A549 (cell line): ENCODE data around the gene HAND1. TPM values are rescaled to one million over a fixed set of nuclear protein-coding genes. Genes with fewer than 3 reads are reported as not detected.

Experiments
- ATAC-seq, 2 experiments: fragments of 200-7000 bp in 1 of 2; fragments of >200 bp in 1 of 2; cut with Nextera tagmentation in 1 of 2; cut with Tn5 transposase in 1 of 2; 3 replicates each; pipeline versions ENCODE4 v1.8.0 to v1.9.1; 2018 to 2020; ENCODE audit warnings: mild to moderate bottlenecking in 1 of 2, moderate library complexity in 1 of 2
- CTCF ChIA-PET: fragments of 300-600 bp; sonication (Branson Sonifier 250); formaldehyde crosslinking; extraction: SDS; loops from one replicate; lab custom pipeline; 2021; ENCODE audit warnings: antibody characterized with exemption, inconsistent platforms; lab: Yijun Ruan, JAX
- POLR2A ChIA-PET: fragments of 350-600 bp; formaldehyde crosslinking; extraction: SDS; loops from one replicate; lab custom pipeline; 2021; ENCODE audit warnings: antibody characterized with exemption, inconsistent platforms; lab: Yijun Ruan, JAX
- DNase-seq, 2 experiments: peaks; one replicate each; pipeline versions ENCODE4 v3.0.0 to v3.0.0-alpha.2; 2011 to 2016; ENCODE audit warnings: low read depth in 1 of 2, low spot score in 1 of 2
- FAIRE-seq: peaks from 2 replicates; lab custom pipeline; 2011; peaks lifted over from hg19 to GRCh38; lab: Jason Lieb, UNC
- H3K27ac ChIP-seq, 2 experiments: fragments of >200 bp; sonication (Bioruptor Twin); formaldehyde crosslinking; 3 replicates each; pipeline ENCODE4 v1.5.1; 2016 to 2017
- H3K4me1 ChIP-seq: fragments of >200 bp; sonication (Bioruptor Twin); formaldehyde crosslinking; 3 replicates; pipeline ENCODE4 v1.6.1; 2016
- H3K4me2 ChIP-seq: fragments of >200 bp; sonication (Bioruptor Twin); formaldehyde crosslinking; 3 replicates; pipeline ENCODE4 v1.6.1; 2016
- H3K4me3 ChIP-seq: fragments of >200 bp; sonication (Bioruptor Twin); formaldehyde crosslinking; 3 replicates; pipeline ENCODE4 v1.5.1; 2016
- H3K9me3 ChIP-seq: fragments of >200 bp; sonication (Bioruptor Twin); formaldehyde crosslinking; 3 replicates; pipeline ENCODE4 v1.6.1; 2016
- CBX2 ChIP-seq: fragments of 200-600 bp; sonication (generic); IDR thresholded peaks from 2 replicates; pipeline ENCODE4 v1.6.1; 2016; ENCODE audit warnings: low read depth, mild to moderate bottlenecking, borderline replicate concordance
- CTCF ChIP-seq: fragments of >200 bp; sonication (Bioruptor Twin); formaldehyde crosslinking; IDR thresholded peaks from 3 replicates; pipeline ENCODE4 v1.5.1; 2016
- GATA3 ChIP-seq: IDR thresholded peaks from 2 replicates; pipeline ENCODE4 v1.6.1; 2012; ENCODE audit warnings: borderline replicate concordance
- HES2 ChIP-seq: fragments of >200 bp; sonication (Bioruptor Twin); formaldehyde crosslinking; IDR thresholded peaks from 2 replicates; pipeline ENCODE4 v1.6.1; 2016
- HEYL ChIP-seq: fragments of 250-450 bp; sonication (Bioruptor Pico); IDR thresholded peaks from 2 replicates; pipeline ENCODE4 v1.8.0; 2021; ENCODE audit warnings: mild to moderate bottlenecking, moderate library complexity
- JUNB ChIP-seq: fragments of >200 bp; sonication (Bioruptor Twin); formaldehyde crosslinking; IDR thresholded peaks from 2 replicates; pipeline ENCODE4 v1.6.1; 2016
- NPAS2 ChIP-seq: fragments of 250-450 bp; sonication (Bioruptor Pico); IDR thresholded peaks from 2 replicates; pipeline ENCODE4 v1.8.0; 2022; ENCODE audit warnings: mild to moderate bottlenecking, moderate library complexity, borderline replicate concordance
- NR3C1 ChIP-seq: fragments of >200 bp; sonication (Bioruptor Twin); formaldehyde crosslinking; IDR thresholded peaks from 3 replicates; pipeline ENCODE4 v1.6.1; 2017
- RAD21 ChIP-seq, 2 experiments: fragments of >200 bp in 1 of 2; sonication (Bioruptor Twin) in 1 of 2; formaldehyde crosslinking in 1 of 2; IDR thresholded peaks in 1 of 2; conservative IDR thresholded peaks in 1 of 2; 2 replicates in 1 of 2; 3 replicates in 1 of 2; pipeline ENCODE4 v1.6.1; 2012 to 2018; ENCODE audit warnings: inconsistent platforms in 1 of 2
- SMC3 ChIP-seq: fragments of >200 bp; sonication (Bioruptor Twin); formaldehyde crosslinking; IDR thresholded peaks from 3 replicates; pipeline ENCODE4 v1.6.1; 2018; ENCODE audit warnings: inconsistent platforms
- TP53 ChIP-seq: fragments of 250-450 bp; sonication (Bioruptor Pico); IDR thresholded peaks from 2 replicates; pipeline ENCODE4 v1.5.0; 2021; ENCODE audit warnings: mild to moderate bottlenecking, moderate library complexity
- ZC3H11A ChIP-seq: fragments of 450-650 bp; IDR thresholded peaks from 2 replicates; pipeline ENCODE4 v1.6.1; 2014; ENCODE audit warnings: antibody characterized with exemption, mild to moderate bottlenecking
- ZNF302 ChIP-seq: fragments of 250-450 bp; sonication (Bioruptor Pico); IDR thresholded peaks from 2 replicates; pipeline ENCODE4 v1.9.0; 2021; ENCODE audit warnings: inconsistent platforms, mild to moderate bottlenecking, moderate library complexity
- WGBS: methylation state at CpG from one replicate; pipeline ENCODE4 v1.1.6; 2017; ENCODE audit errors: missing lambda C conversion rate; 5-methylcytosine and 5-hydroxymethylcytosine counted together
- polyA plus RNA-seq, 4 experiments: library from polyadenylated mRNA; depleted of rRNA in 3 of 4; stranded (reverse); fragments of >200 nt; fragmentation: RNase III in 1 of 4; extraction: RNeasy Plus Mini Kit Qiagen cat#74134 plus additional on column Dnase treatment in 1 of 4; gene quantifications; 2 replicates in 3 of 4; 3 replicates in 1 of 4; pipeline ENCODE4 v1.2.3, GENCODE V29; 2011 to 2017

HAND1 gene
- polyA plus RNA-seq, 2 of the 4 experiments (the other 2 are of a cell fraction), result 0.04 TPM; not detected in 1

GRCh38 chr5:154470137-154470536 is 7.9 kb downstream of the HAND1 start:
- DNase-seq (no peak), FAIRE-seq (no peak), ATAC-seq (no peak)
- Histone ChIP-seq H3K4me2 (peak overlapping the region; percentile 41; the same call in 1 of the 3 replicates), H3K27ac (no peak overlapping the region; a peak in 1 of 6 replicates), H3K4me1 (peaks cover 23% of the 10 kb centered on the region), H3K9me3 (no peaks in the 10 kb centered on the region), H3K4me3 (no peak overlapping the region)
- TF ChIP-seq CTCF, result no peak
- no peak for TF ChIP-seq HEYL (CRISPR knock-in tag)
- ChIA-PET POLR2A (no interaction called here), CTCF (interaction anchor here (0.8 to 19.7 kb wide), 5 partner anchors 39 to 398 kb away, joined by 3 to 304 read pairs (median 25); no protein-coding TSS in a partner anchor)
- WGBS, result 96% methylated on average over 2 of the region's 2 CpGs

- DNase-seq, result peak; percentile 65 to 94
- TF ChIP-seq NPAS2 (CRISPR knock-in tag) (no peak), CTCF (peak; percentile 93), RAD21 (conservative IDR thresholded peaks at IDR 0.05 in 1 of 2, IDR thresholded peaks at IDR 0.05 in 1 of 2) (peak; percentile 87 to 93), HES2 (no peak), SMC3 (peak; percentile 97)
- TF ChIP-seq, all 56 proteins: peak for 3
- peak; percentile 94 to 98 for ATAC-seq
- no peaks in the 10 kb centered on the region for H3K9me3 ChIP-seq
- no peak for FAIRE-seq
- H3K4me3 ChIP-seq, result no peak overlapping the region
- CTCF ChIA-PET, result interaction anchor here (0.7 to 19.7 kb wide), 56 partner anchors 9 to 493 kb away, joined by 3 to 304 read pairs (median 5); no protein-coding TSS in a partner anchor
- POLR2A ChIA-PET, result no interaction called here
- H3K4me2 ChIP-seq, result no peak overlapping the region
- WGBS, result 37% methylated on average over 18 of the region's 18 CpGs
- peaks cover 29% of the 10 kb centered on the region for H3K4me1 ChIP-seq
- H3K27ac ChIP-seq, result no peak overlapping the region
Measured at GRCh38 chr5:154467655-154468354, 10.2 kb downstream of the HAND1 start.

GRCh38 chr5:154466671-154467070 is 11.4 kb downstream of the HAND1 start:
- no peak for TF ChIP-seq TP53 (CRISPR knock-in tag)
- TF ChIP-seq GATA3, result no peak
- TF ChIP-seq HEYL (CRISPR knock-in tag), result no peak
- TF ChIP-seq CBX2, result no peak
- no peak for TF ChIP-seq JUNB
- TF ChIP-seq ZNF302 (CRISPR knock-in tag), result no peak
- no peak for TF ChIP-seq ZC3H11A
- no peak for TF ChIP-seq NR3C1
- TF ChIP-seq, all 56 proteins: peak for 0
- FAIRE-seq (no peak), DNase-seq (no peak), ATAC-seq (no peak)
- Histone ChIP-seq H3K9me3 (no peaks in the 10 kb centered on the region), H3K4me2 (no peak overlapping the region), H3K4me3 (no peak overlapping the region), H3K4me1 (peaks cover 29% of the 10 kb centered on the region), H3K27ac (no peak overlapping the region)
- POLR2A ChIA-PET, result interaction anchor here (0.6 kb wide), 1 partner anchor 144 kb away, joined by 3 read pairs; no protein-coding TSS in a partner anchor
- 62% methylated on average over 5 of the region's 5 CpGs for WGBS
- CTCF ChIA-PET, result interaction anchor here (0.6 to 19.7 kb wide), 37 partner anchors 9 to 492 kb away, joined by 3 to 304 read pairs (median 4); partner anchors contain the start of gene HAND1
